HepG2 (cell line): ENCODE data around the gene GALNT11.

ENCODE experiments used
- ATF7 ChIP-seq, 2 experiments: fragments of 450-650 bp in 1 of 2; sonication (generic) in 1 of 2; formaldehyde crosslinking in 1 of 2; IDR thresholded peaks; 2 replicates each; pipeline versions ENCODE4 v1.4.0 to v1.6.1; 2016 to 2020; ENCODE audit warnings: antibody characterized with exemption in 1 of 2, mild to moderate bottlenecking in 1 of 2, missing genetic modification reagents in 1 of 2
- MAX ChIP-seq: IDR thresholded peaks from 2 replicates; pipeline ENCODE4 v1.6.1; 2012; ENCODE audit warnings: inconsistent platforms
- MXI1 ChIP-seq: IDR thresholded peaks from 3 replicates; pipeline ENCODE4 v1.6.1; 2012; ENCODE audit warnings: low read depth, low read length, inconsistent platforms, borderline replicate concordance
- MYC ChIP-seq: sonication (generic); formaldehyde crosslinking; IDR thresholded peaks from 2 replicates; pipeline ENCODE4 v1.9.0; 2021; ENCODE audit warnings: missing genetic modification reagents, borderline replicate concordance
- RAD51 ChIP-seq: fragments of 450-650 bp; IDR thresholded peaks from 2 replicates; pipeline ENCODE4 v1.6.1; 2016; ENCODE audit warnings: borderline replicate concordance
- SP1 ChIP-seq, 2 experiments: fragments of 450-650 bp in 1 of 2; sonication (generic) in 1 of 2; formaldehyde crosslinking in 1 of 2; IDR thresholded peaks; 2 replicates each; pipeline versions ENCODE4 v1.4.0 to v1.6.1; 2016 to 2020; ENCODE audit warnings: missing genetic modification reagents in 1 of 2
- TF ChIP-seq, protein P1 (sequence below): sonication (generic); formaldehyde crosslinking; IDR thresholded peaks from 2 replicates; pipeline ENCODE4 v1.5.0; 2020; ENCODE audit warnings: mild to moderate bottlenecking, missing genetic modification reagents, moderate library complexity

DNA sequence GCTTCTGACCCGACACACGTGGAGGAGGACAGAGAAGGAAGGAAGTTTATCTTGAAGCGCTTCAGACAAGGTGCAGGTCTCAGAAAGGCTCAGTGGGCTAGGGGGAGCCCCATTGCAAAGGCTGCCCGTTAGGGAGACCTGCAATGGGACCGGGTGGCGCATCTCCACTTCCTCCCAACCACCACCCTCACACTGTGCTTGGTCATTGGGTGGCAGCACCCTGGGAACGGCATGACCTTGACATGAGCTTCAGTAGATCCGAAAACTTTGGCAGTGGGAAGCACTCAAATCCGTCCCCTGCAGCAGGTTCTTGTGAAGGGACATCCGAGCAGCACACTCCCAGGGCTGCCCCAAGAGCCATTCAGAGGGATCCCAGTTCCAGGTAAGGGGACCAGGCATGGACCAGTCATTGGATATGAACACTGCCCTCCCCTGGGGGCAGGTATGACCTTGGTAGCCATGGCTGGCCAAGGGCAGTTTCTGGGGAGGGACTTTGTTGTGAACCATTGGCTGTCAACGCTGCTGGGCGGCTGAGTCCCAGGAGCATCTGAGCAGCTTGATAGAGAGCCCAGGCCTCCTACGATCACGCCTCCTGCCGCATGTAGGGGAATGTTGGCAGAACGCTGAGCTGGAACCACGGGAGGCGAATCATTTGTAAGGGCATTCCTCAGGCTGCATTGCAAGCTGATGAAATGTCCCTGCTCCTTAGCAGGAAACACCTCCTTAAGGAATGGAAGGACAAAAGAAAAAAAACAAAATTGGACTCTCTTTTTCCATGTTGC lies 37.5 kb upstream of the GALNT11 start:
- TF ChIP-seq, protein P1, sequence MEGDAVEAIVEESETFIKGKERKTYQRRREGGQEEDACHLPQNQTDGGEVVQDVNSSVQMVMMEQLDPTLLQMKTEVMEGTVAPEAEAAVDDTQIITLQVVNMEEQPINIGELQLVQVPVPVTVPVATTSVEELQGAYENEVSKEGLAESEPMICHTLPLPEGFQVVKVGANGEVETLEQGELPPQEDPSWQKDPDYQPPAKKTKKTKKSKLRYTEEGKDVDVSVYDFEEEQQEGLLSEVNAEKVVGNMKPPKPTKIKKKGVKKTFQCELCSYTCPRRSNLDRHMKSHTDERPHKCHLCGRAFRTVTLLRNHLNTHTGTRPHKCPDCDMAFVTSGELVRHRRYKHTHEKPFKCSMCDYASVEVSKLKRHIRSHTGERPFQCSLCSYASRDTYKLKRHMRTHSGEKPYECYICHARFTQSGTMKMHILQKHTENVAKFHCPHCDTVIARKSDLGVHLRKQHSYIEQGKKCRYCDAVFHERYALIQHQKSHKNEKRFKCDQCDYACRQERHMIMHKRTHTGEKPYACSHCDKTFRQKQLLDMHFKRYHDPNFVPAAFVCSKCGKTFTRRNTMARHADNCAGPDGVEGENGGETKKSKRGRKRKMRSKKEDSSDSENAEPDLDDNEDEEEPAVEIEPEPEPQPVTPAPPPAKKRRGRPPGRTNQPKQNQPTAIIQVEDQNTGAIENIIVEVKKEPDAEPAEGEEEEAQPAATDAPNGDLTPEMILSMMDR (CRISPR knock-in tag): no peak
- TF ChIP-seq RAD51 (no peak), SP1 (IDR thresholded peaks at IDR 0.05) (no peak), SP1 (CRISPR knock-in tag; IDR thresholded peaks at IDR 0.05) (no peak), MXI1 (no peak), ATF7 (IDR thresholded peaks at IDR 0.05) (no peak), ATF7 (CRISPR knock-in tag; IDR thresholded peaks at IDR 0.05) (no peak), MYC (CRISPR knock-in tag) (no peak), MAX (no peak)
